ENCODE measurements around the gene APPL1.
"Not testable (repeated sequence)": the region's sequence is repeated elsewhere in the genome, so short reads cannot be mapped to it uniquely, and the experiment has no call there.

The APPL1 gene

DNA sequence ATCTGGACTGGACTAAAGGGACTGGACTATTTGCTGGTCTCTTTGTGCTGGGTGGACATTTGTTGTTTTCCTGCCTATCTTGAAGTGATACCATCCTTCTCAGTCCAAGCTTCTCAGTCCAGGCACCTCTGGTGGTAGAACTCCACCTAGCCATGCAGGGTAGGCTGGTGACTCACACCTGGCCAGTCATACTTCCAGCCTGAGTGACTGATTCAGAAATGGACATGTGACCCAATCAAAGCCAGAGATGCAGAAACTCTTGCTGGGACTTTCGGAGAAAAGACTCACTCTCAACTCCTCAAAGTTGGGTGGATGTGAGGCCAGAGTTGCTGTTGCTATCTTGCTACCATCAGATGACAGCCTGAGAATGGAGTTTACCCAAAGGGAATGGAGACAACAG, 70.5 kb downstream of the APPL1 start:
- TF ChIP-seq CTCF (IDR thresholded peaks at IDR 0.05; ENCODE audit: control insufficient read depth, insufficient read depth, low read depth, low read length, missing control alignments), result peak; percentile 7
- no peak overlapping the region for H3K4me3 ChIP-seq (ENCODE audit: control insufficient read depth, low read depth, low read length)
- DNase-seq (ENCODE audit: low read depth), result no peak

DNA sequence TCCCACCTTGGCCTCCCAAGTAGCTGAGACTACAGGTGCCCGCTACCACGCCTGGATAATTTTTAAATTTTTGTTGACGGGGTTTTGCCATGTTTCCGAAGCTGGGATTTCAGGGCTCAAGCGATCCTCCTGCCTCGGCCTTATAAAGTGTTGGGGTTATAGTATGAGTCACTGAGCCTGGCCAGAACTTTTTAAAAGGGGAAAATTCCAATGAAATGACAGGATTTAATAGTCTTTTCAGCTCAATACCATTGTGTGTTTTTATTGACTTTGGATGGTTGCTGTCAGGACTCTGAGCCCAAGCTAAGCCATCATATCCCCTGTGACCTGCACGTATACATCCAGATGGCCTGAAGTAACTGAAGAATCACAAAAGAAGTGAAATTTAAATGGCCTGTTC, 76.0 kb downstream of the APPL1 start:
- peak; percentile 54 for DNase-seq (ENCODE audit: low read depth)
- H3K4me3 ChIP-seq (ENCODE audit: control insufficient read depth, low read depth, low read length), result not testable (repeated sequence)

GRCh38 chr3:57309769-57310360, 82.3 kb downstream of the APPL1 start:
- TF ChIP-seq CTCF (IDR thresholded peaks at IDR 0.05; ENCODE audit: control insufficient read depth, insufficient read depth, low read depth, low read length, missing control alignments), result no peak
- no peak overlapping the region for H3K4me3 ChIP-seq (ENCODE audit: control insufficient read depth, low read depth, low read length)
- no peak for DNase-seq (ENCODE audit: low read depth)

DNA sequence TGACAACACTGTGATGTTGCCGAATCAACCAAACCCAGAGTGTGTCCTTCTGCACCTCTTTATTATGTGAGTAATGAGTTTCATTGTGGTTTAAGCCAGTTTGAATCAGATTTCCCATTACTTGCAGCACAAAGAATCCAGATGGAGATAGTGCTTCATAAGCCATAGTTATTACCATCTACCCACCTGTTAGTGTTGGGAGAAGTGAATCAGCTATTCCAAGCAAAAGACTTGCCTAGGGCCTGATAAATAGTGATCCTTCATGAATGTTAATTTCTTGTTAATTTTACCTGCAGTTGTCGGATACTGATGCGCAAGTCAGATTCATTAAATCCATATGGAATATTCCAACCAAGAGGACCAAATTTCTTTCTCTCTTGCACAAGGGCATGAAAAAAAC, 86.7 kb downstream of the APPL1 start:
- DNase-seq (ENCODE audit: low read depth), result no peak
- no peak overlapping the region for H3K4me3 ChIP-seq (ENCODE audit: control insufficient read depth, low read depth, low read length)
- no peak for TF ChIP-seq CTCF (IDR thresholded peaks at IDR 0.05; ENCODE audit: control insufficient read depth, insufficient read depth, low read depth, low read length, missing control alignments)
